Aorta (tissue), 5 donors: ENCODE data around the gene FCGR3A. TPM values are rescaled to one million over a fixed set of nuclear protein-coding genes. Genes with fewer than 3 reads are reported as not detected.
"Not testable (repeated sequence)": the region's sequence is repeated elsewhere in the genome, so short reads cannot be mapped to it uniquely, and the experiment has no call there.

ENCODE experiments used
- ATAC-seq: fragments of 200-7000 bp; cut with Tn5 transposase; one replicate; pipeline ENCODE4 v1.9.1; 2022; ENCODE audit warnings: moderate library complexity; ENCODE audit not compliant: low FRiP score
- DNase-seq, 2 donors: peaks; one replicate each; pipeline ENCODE4 v3.0.0-alpha.2; 2020
- H3K27ac ChIP-seq, 2 donors: one replicate each; pipeline ENCODE4 v1.5.1; 2013; ENCODE audit warnings: low read length in 2 of 2, mild to moderate bottlenecking in 2 of 2, moderate library complexity in 2 of 2, control low read depth in 1 of 2, inconsistent platforms in 1 of 2, low read depth in 1 of 2
- H3K27me3 ChIP-seq, 2 donors: one replicate each; pipeline ENCODE4 v1.6.1; 2013; ENCODE audit warnings: control low read depth in 1 of 2, low read length in 1 of 2, mild to moderate bottlenecking in 1 of 2, moderate library complexity in 1 of 2; ENCODE audit not compliant: insufficient read depth in 2 of 2, control insufficient read depth in 1 of 2
- H3K36me3 ChIP-seq, 2 donors: one replicate each; pipeline ENCODE4 v1.6.1; 2013; ENCODE audit warnings: control low read depth in 1 of 2, low read length in 1 of 2, mild to moderate bottlenecking in 1 of 2; ENCODE audit not compliant: insufficient read depth in 2 of 2, control insufficient read depth in 1 of 2
- H3K4me1 ChIP-seq, 2 donors: one replicate each; pipeline ENCODE4 v1.6.1; 2013; ENCODE audit warnings: low read length in 2 of 2, control low read depth in 1 of 2, mild to moderate bottlenecking in 1 of 2, moderate library complexity in 1 of 2; ENCODE audit not compliant: insufficient read depth in 2 of 2, control insufficient read depth in 1 of 2
- H3K4me3 ChIP-seq, 2 donors: one replicate each; pipeline ENCODE4 v1.5.1; 2013; ENCODE audit warnings: low read length in 2 of 2, control low read depth in 1 of 2, mild to moderate bottlenecking in 1 of 2
- H3K9me3 ChIP-seq: one replicate; pipeline ENCODE4 v1.6.1; 2013; ENCODE audit warnings: mild to moderate bottlenecking, low read length; ENCODE audit not compliant: control insufficient read depth
- WGBS, 2 donors: extraction: QIAGEN DNeasy Blood & Tissue Kit; methylation state at CpG; one replicate each; pipeline ENCODE4 v1.1.7; 2013; 5-methylcytosine and 5-hydroxymethylcytosine counted together
- intact Hi-C, 2 donors: fragments of 100-400 bp; cut with DNase I; formaldehyde crosslinking; loops; one replicate each; pipeline versions ENCODE4 v1.14.2 to v1.15.0; 2022
- polyA plus RNA-seq, 2 donors: library from polyadenylated mRNA; stranded (reverse); fragments of 200-250 nt; gene quantifications; one replicate each; pipeline ENCODE4 v1.2.3, GENCODE V29; 2013
- total RNA-seq, 2 donors: library from RNA; stranded (reverse); fragmentation: NEBNext Ultra II Directional; extraction: Animal tissue kit (Norgen Biotek cat#: 25700); gene quantifications; one replicate each; pipeline ENCODE4 v1.2.1, GENCODE V29; 2021
- donor health status: healthy with polysubstance abuse.
- donor health status: Bipolar disorder and iron deficiency.
- donor health status: DM: no; HTN: no; CAD: no.
- donor health status: DM: no; HTN: no; CAD: no.
- donor health status: DM: yes; HTN: yes; CAD: no.

FCGR3A gene
- total and polyA plus RNA-seq, 4 donors: 13.9 to 116 (median 98.1) TPM

DNA sequence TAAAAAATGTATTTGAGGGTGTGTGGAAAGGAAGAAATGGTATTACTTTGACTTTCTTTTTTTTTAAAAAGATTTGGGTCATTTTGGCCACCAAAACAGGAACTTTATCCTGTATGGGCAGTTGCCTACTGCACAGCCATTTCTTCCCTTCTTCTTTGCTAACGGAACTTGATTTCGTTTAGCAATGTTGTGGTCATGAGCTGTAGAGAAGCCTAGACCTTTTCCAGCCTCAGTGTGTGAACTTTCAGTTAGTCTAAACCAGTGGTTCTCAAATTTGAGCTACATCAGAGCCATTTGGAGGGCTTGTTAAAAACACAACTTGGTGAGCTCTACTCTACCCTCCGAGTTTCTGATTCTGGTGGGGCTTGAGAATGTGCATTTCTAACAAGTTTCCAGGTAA lies 12.8 kb upstream of the FCGR3A start:
- intact Hi-C loops: loop anchor here in 1 of 2 donors (5.0 kb wide), 1 partner anchor 75 kb away; no protein-coding TSS in a partner anchor
- H3K36me3 ChIP-seq, DNase-seq, H3K9me3 ChIP-seq, H3K4me3 ChIP-seq, H3K27me3 ChIP-seq, H3K27ac ChIP-seq, H3K4me1 ChIP-seq, ATAC-seq: not testable (repeated sequence)
- WGBS, 2 donors: 44 to 84% methylated on average over 1 to 3 of the region's 3 CpGs

DNA sequence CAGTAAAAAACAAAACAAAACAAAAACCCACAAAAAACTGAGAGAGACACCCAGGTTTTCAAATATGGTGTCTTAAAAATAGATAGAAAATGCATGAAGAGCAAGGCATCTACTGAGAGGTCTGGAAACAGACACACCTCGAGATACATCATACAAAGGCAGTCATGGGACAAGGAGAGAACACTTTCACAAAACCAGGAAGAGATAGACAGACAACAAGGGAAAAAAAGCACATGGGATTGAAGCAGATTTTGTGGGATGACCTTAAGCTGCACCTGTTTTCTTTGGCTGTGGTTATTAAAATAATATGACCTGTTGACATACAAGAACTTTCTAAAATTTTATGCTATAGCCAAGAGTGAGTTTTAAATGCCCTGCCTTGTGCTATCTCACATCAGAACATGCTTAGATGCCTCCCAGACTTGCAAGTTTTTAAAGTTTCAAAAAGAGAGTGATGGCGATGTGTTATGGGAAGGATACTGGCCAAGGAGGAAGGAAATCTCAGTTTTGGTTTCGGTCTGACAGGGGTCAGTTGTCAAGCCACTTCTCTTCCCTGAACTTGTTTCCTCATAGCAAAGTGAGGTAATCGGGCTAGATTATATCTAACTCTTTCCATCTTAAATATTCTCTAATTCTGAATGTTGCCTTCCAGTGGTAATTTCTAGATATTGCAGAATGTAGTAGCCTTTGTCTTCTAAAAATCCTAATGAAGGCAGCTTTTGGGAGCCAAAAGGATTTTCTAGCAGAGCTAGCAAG lies 11.5 kb upstream of the FCGR3A start:
- H3K36me3 ChIP-seq, H3K4me1 ChIP-seq, H3K27me3 ChIP-seq, DNase-seq, H3K27ac ChIP-seq, H3K9me3 ChIP-seq, H3K4me3 ChIP-seq: not testable (repeated sequence)
- intact Hi-C loops: loop anchor here in 1 of 2 donors (5.0 kb wide), 1 partner anchor 74 kb away; no protein-coding TSS in a partner anchor
- ATAC-seq: peak; percentile 61
- WGBS, 2 donors: 56 to 63% methylated on average over 4 of the region's 4 CpGs

DNA sequence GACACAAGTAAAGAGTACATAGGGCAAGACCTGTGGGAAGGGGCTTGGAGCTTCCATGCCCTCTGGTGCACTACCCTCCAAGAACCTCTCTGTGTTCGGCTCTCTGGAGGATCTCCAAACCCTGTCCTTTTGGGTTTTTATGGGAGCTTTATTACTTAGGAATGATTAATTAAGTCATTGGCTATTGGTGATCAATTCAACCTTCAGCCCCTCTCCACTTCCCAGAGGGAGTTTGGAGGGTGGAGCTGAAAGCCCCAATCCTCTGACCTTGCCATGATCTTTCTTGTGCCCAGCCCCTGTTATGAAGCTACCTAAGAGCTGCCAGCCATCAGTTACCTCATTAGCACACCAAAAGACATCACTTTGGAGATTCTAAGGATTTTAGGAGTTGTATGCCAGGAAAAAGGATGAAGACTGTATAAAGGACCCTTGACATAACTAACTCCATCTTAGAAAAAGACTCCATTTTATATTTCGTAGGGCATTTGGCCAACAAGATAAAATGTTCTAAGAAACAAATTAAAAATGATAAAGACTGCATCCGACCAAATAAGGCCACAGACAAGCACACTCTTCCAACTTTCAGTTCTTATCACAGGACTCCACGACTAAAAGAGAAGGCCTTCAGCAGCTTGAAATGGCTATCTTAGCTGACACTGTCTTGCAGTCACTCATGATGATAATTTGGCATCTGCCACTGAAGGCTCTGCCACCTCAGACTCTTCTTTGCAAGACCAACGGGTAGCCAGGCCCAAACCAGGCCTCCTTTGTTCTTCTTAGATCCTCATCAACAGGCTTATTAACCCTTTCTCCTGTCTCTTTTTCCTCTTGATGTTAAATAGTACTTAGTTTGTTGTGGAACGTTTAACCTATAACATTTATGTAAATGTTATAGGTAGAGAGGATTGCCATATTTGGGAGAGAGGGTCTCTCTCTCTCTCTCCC lies 8.2 kb upstream of the FCGR3A start:
- intact Hi-C loops, H3K4me1 ChIP-seq, DNase-seq, H3K27me3 ChIP-seq, H3K4me3 ChIP-seq, H3K27ac ChIP-seq, H3K9me3 ChIP-seq, H3K36me3 ChIP-seq, ATAC-seq: not testable (repeated sequence)
- WGBS, 2 donors: 58 to 70% methylated on average over 5 to 6 of the region's 6 CpGs

DNA sequence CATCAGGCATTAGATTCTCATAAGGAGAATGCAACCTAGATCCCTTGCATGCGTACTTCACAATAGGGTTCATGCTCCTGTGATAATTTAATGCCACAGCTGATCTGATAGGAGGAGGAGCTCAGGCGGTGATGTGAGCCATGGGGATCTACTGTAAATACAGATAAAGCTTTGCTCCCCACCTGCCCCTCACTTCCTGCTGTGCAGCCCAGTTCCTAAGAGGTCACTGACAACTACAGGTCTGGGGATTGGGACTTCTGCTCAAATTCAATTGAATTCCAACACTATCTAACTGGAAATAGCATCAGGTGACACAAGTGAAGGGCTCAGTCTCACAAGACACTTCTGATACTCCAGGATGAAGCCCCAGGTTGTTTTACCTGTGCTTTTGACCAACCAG lies 7.4 kb upstream of the FCGR3A start:
- H3K4me3 ChIP-seq, H3K27me3 ChIP-seq, intact Hi-C loops, H3K27ac ChIP-seq, H3K36me3 ChIP-seq, H3K4me1 ChIP-seq, DNase-seq, ATAC-seq, H3K9me3 ChIP-seq: not testable (repeated sequence)
- 79 to 93% methylated on average over 1 to 2 of the region's 2 CpGs for WGBS, 2 donors

DNA sequence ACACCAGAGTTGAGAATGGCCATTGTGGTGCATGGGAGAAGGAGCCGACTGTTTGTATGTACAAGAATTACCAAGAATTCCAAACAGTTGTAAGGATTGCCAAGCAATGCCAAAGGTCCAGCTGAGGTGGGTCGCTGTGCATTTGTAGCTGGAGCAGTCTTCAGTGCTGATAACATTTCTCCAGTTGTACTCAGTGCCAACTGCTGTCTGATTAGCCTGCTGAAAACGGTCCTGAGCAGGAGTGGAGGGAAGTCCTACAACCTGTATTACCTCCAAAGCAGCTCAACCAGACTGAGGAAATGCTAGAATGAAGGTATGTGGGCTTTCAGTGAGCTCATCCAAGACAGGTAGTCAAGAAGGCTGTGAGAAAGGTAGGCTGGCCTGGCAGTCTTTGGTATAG lies 6.5 kb upstream of the FCGR3A start:
- WGBS, 2 donors: 54 to 56% methylated on average over 3 of the region's 3 CpGs
- H3K27me3 ChIP-seq, intact Hi-C loops, H3K9me3 ChIP-seq, H3K4me3 ChIP-seq, H3K36me3 ChIP-seq, H3K4me1 ChIP-seq, ATAC-seq, DNase-seq, H3K27ac ChIP-seq: not testable (repeated sequence)

DNA sequence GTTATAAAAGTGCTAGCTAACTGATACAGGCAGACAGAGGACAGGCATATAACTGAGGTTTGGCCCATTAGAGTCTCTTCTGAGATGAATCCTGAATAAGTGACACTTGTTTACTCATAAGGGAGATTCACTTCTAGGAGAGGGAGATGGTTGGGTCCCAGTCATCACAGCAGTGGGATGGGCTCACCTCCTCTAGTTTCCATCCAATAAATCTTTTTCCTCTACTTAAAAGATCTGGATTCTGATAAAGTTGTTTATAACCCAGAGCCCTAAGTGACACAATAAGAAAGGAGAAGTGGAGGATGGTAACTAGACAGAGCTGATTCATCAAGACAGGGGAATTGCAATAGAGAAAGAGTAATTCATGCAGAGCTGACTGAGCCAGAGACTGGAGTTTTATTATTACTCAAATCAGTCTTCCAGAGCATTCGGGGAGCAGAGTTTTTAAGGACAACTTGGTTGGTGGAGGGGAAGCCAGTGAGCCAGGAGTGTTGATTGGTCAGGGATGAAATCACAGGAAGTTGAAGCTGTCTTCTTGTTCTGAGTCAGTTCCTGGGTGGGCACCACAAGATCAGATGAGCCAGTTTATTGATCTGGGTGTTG lies 5.3 kb upstream of the FCGR3A start:
- H3K4me3 ChIP-seq, H3K27me3 ChIP-seq, H3K27ac ChIP-seq, intact Hi-C loops, H3K4me1 ChIP-seq, DNase-seq, H3K9me3 ChIP-seq, ATAC-seq, H3K36me3 ChIP-seq: not testable (repeated sequence)
- WGBS, 2 donors: 50 to 66% methylated on average over 1 of the region's 1 CpG

DNA sequence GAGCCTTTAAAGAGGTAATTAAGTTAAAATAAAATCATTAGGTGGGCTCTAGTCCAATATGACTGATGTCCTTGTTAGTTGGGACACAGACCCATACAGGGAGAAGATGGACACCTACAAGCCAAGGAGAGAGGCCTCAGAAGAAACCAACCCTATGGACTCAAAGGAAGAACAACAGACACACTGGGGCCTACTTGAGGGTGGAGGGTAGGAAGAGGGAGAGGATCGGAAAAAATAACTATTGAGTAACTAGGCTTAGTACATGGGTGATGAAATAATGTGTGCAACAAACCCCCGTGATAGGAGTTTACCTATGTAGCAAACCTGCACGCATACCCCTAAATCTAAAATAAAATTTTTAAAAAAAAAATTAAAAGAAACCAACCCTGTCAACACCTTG lies 4.7 kb upstream of the FCGR3A start:
- H3K4me3 ChIP-seq, H3K36me3 ChIP-seq, H3K27ac ChIP-seq, intact Hi-C loops, ATAC-seq, H3K4me1 ChIP-seq, H3K9me3 ChIP-seq, H3K27me3 ChIP-seq, DNase-seq: not testable (repeated sequence)
- WGBS, 2 donors: 92 to 94% methylated on average over 3 of the region's 3 CpGs

DNA sequence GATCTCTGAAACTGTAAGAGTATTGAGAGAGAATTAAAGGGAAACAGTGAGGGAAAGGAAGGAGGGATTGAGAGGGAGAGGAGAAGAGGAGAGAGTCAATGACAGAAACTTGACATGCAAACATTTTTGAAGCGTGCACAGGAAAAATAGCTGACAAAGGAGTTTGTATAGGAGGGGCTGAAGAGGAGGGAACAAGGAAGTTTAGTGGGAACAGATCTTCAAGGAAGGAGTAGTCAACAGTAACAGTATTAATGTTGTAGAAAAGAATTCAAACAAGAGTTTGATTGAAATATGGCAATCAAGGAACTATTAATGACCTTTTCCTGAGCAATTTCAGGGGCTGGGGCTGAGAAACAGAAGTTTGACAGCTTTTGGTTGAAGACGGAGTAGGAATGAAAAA lies 4.0 kb upstream of the FCGR3A start:
- H3K36me3 ChIP-seq, H3K27ac ChIP-seq, DNase-seq, H3K27me3 ChIP-seq, H3K4me3 ChIP-seq, H3K9me3 ChIP-seq, intact Hi-C loops, ATAC-seq, H3K4me1 ChIP-seq: not testable (repeated sequence)
- WGBS, 2 donors: 74 to 78% methylated on average over 1 of the region's 2 CpGs
